Type B pancreatic cell (in vitro differentiated cells): ENCODE data around the gene PRRT2. TPM values are rescaled to one million over a fixed set of nuclear protein-coding genes. Genes with fewer than 3 reads are reported as not detected.

Experiments
- DNase-seq: peaks from one replicate; pipeline ENCODE4 v3.0.0; 2021; ENCODE audit warnings: mixed read lengths; ENCODE audit not compliant: unreplicated experiment; ENCODE audit errors: extremely low spot score
- H3K27ac Mint-ChIP-seq: 2 replicates; pipeline ENCODE4 v1.8.0; 2021; ENCODE audit warnings: mild to moderate bottlenecking, mixed read lengths
- H3K27me3 Mint-ChIP-seq: 2 replicates; pipeline ENCODE4 v1.8.0; 2021; ENCODE audit warnings: mixed read lengths
- H3K36me3 Mint-ChIP-seq: 2 replicates; pipeline ENCODE4 v1.8.0; 2021; ENCODE audit warnings: mixed read lengths
- H3K4me1 Mint-ChIP-seq: one replicate; pipeline ENCODE4 v1.8.0; 2021; ENCODE audit warnings: mixed read lengths; ENCODE audit not compliant: unreplicated experiment
- H3K4me3 Mint-ChIP-seq: 2 replicates; pipeline ENCODE4 v1.8.0; 2021; ENCODE audit warnings: mild to moderate bottlenecking, mixed read lengths
- H3K9me3 Mint-ChIP-seq: 2 replicates; pipeline ENCODE4 v1.8.0; 2021; ENCODE audit warnings: mixed read lengths
- CTCF ChIP-seq: fragments of 200-600 bp; sonication (generic); conservative IDR thresholded peaks from 2 replicates; pipeline ENCODE4 v1.5.0; 2021; ENCODE audit warnings: antibody characterized with exemption, mild to moderate bottlenecking
- total RNA-seq: library from RNA; stranded (reverse); gene quantifications from 2 replicates; pipeline ENCODE4 v1.2.1, GENCODE V29; 2021; ENCODE audit warnings: low replicate concordance

PRRT2 gene
- total RNA-seq, 1 donor from 2014 or later = 15.1 TPM

GRCh38 chr16:29816694-29817441 lies 4.9 kb downstream of the PRRT2 start:
- H3K9me3 Mint-ChIP-seq = no peaks in the 10 kb centered on the region

GRCh38 chr16:29818082-29818481 lies 6.1 kb downstream of the PRRT2 start:
- Mint-ChIP-seq H3K4me1 (peaks cover 42% of the 10 kb centered on the region), H3K27me3 (peaks cover 4% of the 10 kb centered on the region), H3K36me3 (peaks cover 8% of the 10 kb centered on the region), H3K4me3 (peak overlapping the region; percentile 88), H3K9me3 (no peaks in the 10 kb centered on the region), H3K27ac (peak overlapping the region; percentile 87)
- TF ChIP-seq CTCF = no peak
- DNase-seq = no peak

More at GRCh38 chr16:29816694-29817441, 4.9 kb downstream of the PRRT2 start:
- peak overlapping the region; percentile 93 for H3K4me3 Mint-ChIP-seq
- peaks cover 8% of the 10 kb centered on the region for H3K36me3 Mint-ChIP-seq
- peaks cover 4% of the 10 kb centered on the region for H3K27me3 Mint-ChIP-seq
- H3K27ac Mint-ChIP-seq = peak overlapping the region; percentile 94
- H3K4me1 Mint-ChIP-seq = peaks cover 36% of the 10 kb centered on the region
- peak; percentile 31 for TF ChIP-seq CTCF
- DNase-seq = no peak

- H3K27ac Mint-ChIP-seq = peak overlapping the region; percentile 86
- no peaks in the 10 kb centered on the region for H3K9me3 Mint-ChIP-seq
- peak overlapping the region; percentile 88 for H3K4me3 Mint-ChIP-seq
- no peak for TF ChIP-seq CTCF
- no peak for DNase-seq
- peaks cover 8% of the 10 kb centered on the region for H3K36me3 Mint-ChIP-seq
- peaks cover 4% of the 10 kb centered on the region for H3K27me3 Mint-ChIP-seq
- peaks cover 42% of the 10 kb centered on the region for H3K4me1 Mint-ChIP-seq
Measured at GRCh38 chr16:29819506-29819905, 7.5 kb downstream of the PRRT2 start.

- Mint-ChIP-seq H3K36me3 (peaks cover 8% of the 10 kb centered on the region), H3K27ac (peak within 1 kb of the TSS; percentile 86), H3K27me3 (peaks cover 4% of the 10 kb centered on the region), H3K9me3 (no peaks in the 10 kb centered on the region), H3K4me3 (peak within 1 kb of the TSS; percentile 88), H3K4me1 (peaks cover 40% of the 10 kb centered on the region)
- TF ChIP-seq CTCF = no peak
- DNase-seq = no peak
Measured at GRCh38 chr16:29820271-29820701, 8.3 kb downstream of the PRRT2 start, which contains the start of gene MVP. Gene MVP, plus strand, starts transcription at chr16:29820462. Its CDS starts 10,088 bp downstream, at chr16:29830550.

GRCh38 chr16:29820730-29821642 lies 9.0 kb downstream of the PRRT2 start:
- Mint-ChIP-seq H3K9me3 (no peaks in the 10 kb centered on the region), H3K36me3 (peaks cover 5% of the 10 kb centered on the region), H3K27ac (peak overlapping the region; percentile 86), H3K27me3 (peaks cover under 1% of the 10 kb centered on the region), H3K4me3 (peak overlapping the region; percentile 88), H3K4me1 (peaks cover 36% of the 10 kb centered on the region)
- TF ChIP-seq CTCF = no peak
- DNase-seq = no peak
